Transverse colon (tissue), 3 donors: Measurements from ENCODE around the gene TMEM74B.

ENCODE experiments used
- POLR2A ChIP-seq: fragments of 450-650 bp; IDR thresholded peaks from one replicate; pipeline ENCODE4 v1.6.1; 2016; ENCODE audit warnings: antibody characterized with exemption, mild to moderate bottlenecking, moderate library complexity
- POLR2AphosphoS5 ChIP-seq, 3 donors: sonication (generic); formaldehyde crosslinking; IDR thresholded peaks; one replicate each; pipeline ENCODE4 v1.6.1; 2016; ENCODE audit warnings: antibody characterized with exemption in 3 of 3

- TF ChIP-seq POLR2A (no peak), POLR2AphosphoS5 (IDR thresholded peaks at IDR 0.05) (no peak)
These were observed 19.3 kb downstream of the TMEM74B start for GRCh38 chr20:1165521-1165920.
